GM19328 (cell line): ENCODE measurements around the gene NFIC.
"Not testable (repeated sequence)": the region's sequence is repeated elsewhere in the genome, so short reads cannot be mapped to it uniquely, and the experiment has no call there.

ENCODE experiments used
- ATAC-seq: cut with Tn5 transposase; IDR thresholded peaks from one replicate; pipeline ENCODE4 v1.9.1; 2021; ENCODE audit warnings: mild to moderate bottlenecking, moderate library complexity; ENCODE audit not compliant: unreplicated experiment

NFIC gene

GRCh38 chr19:3336680-3337523 is 29.5 kb upstream of the NFIC start:
- no peak for ATAC-seq

GRCh38 chr19:3338541-3339181 is 27.7 kb upstream of the NFIC start:
- ATAC-seq: no peak

GRCh38 chr19:3340340-3340739 is 26.0 kb upstream of the NFIC start:
- no peak for ATAC-seq

- no peak for ATAC-seq
These were observed 24.1 kb upstream of the NFIC start for GRCh38 chr19:3342246-3342645.

- not testable (repeated sequence) for ATAC-seq
These were observed 23.4 kb upstream of the NFIC start for GRCh38 chr19:3342962-3343361.

- no peak for ATAC-seq
These were observed 22.5 kb upstream of the NFIC start for GRCh38 chr19:3343619-3344502.

- no peak for ATAC-seq
These were observed 21.5 kb upstream of the NFIC start for GRCh38 chr19:3344608-3345598.

GRCh38 chr19:3345850-3346460 is 20.4 kb upstream of the NFIC start:
- no peak for ATAC-seq

GRCh38 chr19:3346677-3347353 is 19.6 kb upstream of the NFIC start:
- ATAC-seq: no peak

- no peak for ATAC-seq
These were observed 18.3 kb upstream of the NFIC start for GRCh38 chr19:3348042-3348441.

GRCh38 chr19:3348469-3348868 is 17.9 kb upstream of the NFIC start:
- not testable (repeated sequence) for ATAC-seq

- ATAC-seq: no peak
These were observed 16.2 kb upstream of the NFIC start for GRCh38 chr19:3350014-3350663.

- ATAC-seq: no peak
These were observed 14.5 kb upstream of the NFIC start for GRCh38 chr19:3351702-3352447.

GRCh38 chr19:3353493-3353892 is 12.9 kb upstream of the NFIC start:
- no peak for ATAC-seq

GRCh38 chr19:3356805-3357204 is 9.6 kb upstream of the NFIC start:
- no peak for ATAC-seq

- ATAC-seq: no peak
These were observed 9.0 kb upstream of the NFIC start for GRCh38 chr19:3357271-3357991.

- ATAC-seq: no peak
These were observed 8.2 kb upstream of the NFIC start for GRCh38 chr19:3357992-3358688.
